Measurements from ENCODE around the gene IRF2.

Gene IRF2

GRCh38 chr4:184404047-184404446 lies 70.3 kb downstream of the IRF2 start:
- DNase-seq, result no peak

DNA sequence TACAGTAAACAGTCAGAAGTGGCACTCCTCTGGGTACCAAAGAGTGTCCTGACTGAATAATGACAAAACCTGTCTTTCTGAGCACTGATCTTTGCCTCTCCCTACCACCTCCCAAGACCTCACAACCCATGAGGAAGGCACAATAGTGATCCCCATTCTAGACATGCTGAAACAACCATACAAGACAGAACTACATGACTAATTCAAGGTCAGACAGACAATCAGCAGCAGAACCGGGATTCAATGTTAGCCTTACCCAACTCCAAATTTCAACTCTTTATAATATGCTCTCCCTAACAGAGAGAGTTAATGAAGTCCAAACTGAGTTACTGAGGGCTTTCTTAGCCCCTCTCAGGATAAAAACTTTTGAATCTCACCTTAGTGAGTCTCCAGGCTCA lies 71.0 kb downstream of the IRF2 start:
- DNase-seq, result no peak

DNA sequence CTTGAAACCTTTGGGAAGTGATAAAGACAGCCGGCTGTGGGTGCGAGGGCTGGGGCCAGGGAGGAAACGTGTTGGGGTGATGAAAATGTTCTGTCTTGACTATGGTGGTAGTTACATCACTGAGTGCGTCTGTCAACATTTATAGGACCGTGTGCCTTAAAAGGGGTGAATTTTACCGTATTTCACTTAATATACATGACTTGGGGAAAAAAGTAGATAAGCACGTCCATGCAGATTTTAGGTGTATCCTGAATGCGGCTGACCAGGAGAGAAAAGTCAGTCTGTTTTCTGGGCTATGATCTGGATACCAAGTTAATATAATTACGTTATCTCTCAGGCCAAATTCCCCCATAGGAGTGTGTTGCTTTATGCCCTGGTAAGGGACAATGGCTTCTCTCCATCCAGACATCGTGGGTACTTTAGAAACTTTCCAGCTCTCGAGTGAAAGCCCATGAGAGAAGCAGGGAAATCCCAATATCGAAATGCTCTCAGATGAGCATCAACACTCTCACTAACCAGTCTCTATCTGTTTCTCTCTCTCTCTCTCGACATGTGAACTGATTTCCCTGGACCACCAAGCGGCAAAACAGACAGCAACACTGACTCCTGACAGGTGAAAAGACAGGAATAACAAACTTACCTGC lies 71.5 kb downstream of the IRF2 start:
- no peak for DNase-seq

DNA sequence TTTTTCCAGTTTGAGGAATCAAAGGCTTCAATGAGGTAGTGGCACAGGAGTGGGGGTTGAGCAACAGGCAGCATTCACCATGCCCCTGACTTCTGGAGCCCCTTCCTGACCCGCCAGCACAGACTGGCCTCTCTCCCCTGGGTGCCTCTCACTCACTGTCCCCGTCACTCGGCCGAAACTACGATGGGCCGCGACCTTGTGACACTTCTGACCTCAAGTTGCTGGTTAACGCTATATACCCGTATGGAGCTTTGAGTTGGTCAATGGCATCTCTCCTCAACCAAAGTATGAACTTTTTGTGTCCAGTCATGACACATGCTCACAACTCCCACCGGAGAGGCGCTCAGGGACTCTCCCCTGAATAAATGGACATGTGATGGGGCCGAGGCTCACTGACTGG lies 72.1 kb downstream of the IRF2 start:
- no peak for DNase-seq

- no peak for DNase-seq
Measured at GRCh38 chr4:184401397-184402171, 72.8 kb downstream of the IRF2 start.

DNA sequence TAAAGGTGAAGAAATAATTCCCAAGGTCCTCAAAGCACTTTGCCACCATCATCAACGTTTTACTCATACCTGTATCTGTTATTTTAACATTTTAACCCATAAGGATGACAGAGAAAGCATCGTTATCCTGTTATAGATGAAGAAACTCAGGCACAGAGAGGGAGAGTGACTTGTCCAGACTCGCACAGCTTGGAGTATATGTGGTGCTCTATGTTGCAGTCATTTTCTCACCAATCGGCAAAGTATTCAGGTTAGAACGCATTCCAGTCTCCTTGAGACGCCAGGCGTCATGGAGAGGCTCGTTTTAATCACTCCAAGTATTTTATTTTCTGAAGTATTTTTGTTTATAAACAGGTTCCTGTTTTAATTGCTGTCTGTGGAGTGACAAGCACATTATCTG lies 73.5 kb downstream of the IRF2 start:
- DNase-seq, result no peak

DNA sequence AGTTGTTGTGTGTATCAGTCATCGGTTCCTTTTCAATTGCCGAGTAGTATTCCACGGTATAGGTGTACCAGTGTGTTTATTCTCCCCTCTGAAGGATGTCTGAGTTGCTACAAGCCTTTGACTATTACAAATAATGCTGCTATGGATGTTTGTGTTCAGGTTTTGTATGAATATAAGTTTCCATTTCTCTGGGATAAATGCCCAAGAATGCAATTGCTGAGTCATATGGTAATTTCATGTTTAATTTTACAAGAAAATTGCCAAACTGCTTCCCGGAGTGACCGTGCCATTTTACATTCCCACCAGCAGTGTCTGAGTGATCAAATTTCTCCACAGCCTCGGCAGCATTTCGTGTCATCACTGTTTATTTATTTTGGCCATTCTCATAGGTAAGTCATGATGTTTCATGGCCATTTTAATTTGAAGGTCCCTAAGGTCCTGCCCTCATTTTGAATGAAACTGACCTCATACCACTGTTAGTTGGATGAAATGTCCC lies 73.9 kb downstream of the IRF2 start:
- no peak for DNase-seq

- no peak for DNase-seq
Measured at GRCh38 chr4:184399512-184399908, 74.8 kb downstream of the IRF2 start.

GRCh38 chr4:184398741-184399511 lies 75.4 kb downstream of the IRF2 start:
- DNase-seq, result no peak

GRCh38 chr4:184397516-184398163 lies 76.7 kb downstream of the IRF2 start:
- DNase-seq, result no peak

DNA sequence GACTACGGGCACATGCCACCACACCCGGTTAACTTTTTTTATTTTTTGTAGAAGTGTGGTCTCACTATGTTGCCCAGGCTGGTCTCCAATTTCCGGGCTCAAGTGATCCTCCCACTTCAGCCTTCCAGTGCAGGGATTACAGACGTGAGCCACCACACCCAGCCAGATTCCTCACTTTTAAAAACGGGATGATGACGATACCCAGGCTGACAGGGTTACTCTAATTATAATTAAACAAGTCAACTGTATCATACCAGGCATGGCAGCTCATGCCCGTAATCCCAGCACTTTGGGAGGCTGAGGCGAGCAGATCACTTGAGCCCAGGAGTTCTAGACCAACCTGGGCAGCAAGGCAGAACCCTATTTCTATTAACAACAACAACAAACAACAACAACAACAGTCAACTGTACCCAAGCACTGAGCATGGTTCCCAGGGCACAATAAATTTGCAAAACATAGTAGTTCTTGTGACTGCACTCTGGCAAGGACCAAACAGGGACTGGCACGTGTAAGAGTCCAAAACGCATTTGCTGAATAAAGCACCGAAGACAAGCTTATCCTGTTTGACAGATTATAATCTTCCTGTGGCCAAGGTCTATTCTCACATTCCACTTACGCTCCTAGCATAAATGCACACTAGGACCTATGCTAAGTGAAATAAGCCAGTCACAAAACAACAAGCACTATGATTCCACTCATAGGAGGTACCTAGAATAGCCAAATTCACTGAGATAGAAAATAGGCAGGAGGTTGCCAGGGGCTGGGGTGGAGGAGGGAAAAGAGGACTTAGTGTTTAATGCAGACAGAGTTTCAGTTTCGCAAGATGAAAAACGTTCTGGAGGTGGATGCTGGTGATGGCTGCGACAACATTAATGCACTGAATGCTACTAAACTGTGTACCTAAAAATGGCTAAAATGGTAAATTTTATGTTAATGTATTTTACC lies 77.5 kb downstream of the IRF2 start:
- no peak for DNase-seq

- DNase-seq, result no peak
Measured at GRCh38 chr4:184395971-184396391, 78.4 kb downstream of the IRF2 start.

DNA sequence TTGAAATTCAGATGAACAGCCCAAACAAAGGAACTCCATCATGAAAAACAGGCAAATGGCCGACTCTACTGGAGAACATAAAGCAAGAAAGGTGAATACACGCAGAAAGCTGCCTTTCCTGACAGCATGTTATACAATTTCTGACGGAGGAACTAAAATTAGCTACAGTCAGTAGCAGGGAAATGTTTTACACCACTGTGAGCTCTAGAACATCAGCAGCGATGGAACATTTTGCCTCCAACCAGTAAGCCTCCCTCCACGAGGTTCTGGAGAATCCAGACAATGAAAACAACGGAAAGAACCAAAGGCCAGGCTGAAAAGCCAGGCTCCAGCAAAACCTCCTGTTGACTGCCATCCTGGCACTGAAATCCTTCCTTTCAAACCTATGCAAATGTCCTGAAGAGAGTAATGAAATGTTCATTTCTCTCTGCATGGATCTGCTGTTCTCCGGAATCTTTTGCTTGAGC lies 78.9 kb downstream of the IRF2 start:
- no peak for DNase-seq

GRCh38 chr4:184392748-184393559 lies 81.4 kb downstream of the IRF2 start:
- no peak for DNase-seq

- DNase-seq, result no peak
Measured at GRCh38 chr4:184392316-184392715, 82.0 kb downstream of the IRF2 start.

- no peak for DNase-seq
Measured at GRCh38 chr4:184389978-184390900, 84.1 kb downstream of the IRF2 start.

DNA sequence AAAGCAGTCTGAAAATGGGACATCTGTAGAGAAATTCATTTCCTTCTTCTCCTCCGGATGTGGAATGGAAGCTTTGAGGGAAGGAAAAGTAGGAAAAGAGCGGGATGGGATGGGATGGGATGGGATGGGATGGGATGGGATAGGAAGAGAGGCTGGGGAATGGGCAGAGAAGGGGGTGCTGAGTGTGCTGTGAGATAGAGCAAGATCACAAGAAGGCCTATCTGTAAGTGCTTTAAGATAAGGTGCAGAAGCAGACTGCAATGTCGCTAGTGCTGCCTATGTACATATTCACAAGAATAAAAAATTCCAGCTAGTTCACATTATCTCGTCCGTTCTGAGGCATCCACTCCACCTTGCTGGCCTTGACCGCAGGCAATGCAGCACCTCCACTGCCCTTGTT lies 86.2 kb downstream of the IRF2 start:
- DNase-seq, result no peak

GRCh38 chr4:184387351-184387750 lies 87.0 kb downstream of the IRF2 start:
- no peak for DNase-seq

- DNase-seq, result no peak
Measured at GRCh38 chr4:184386271-184386781, 88.0 kb downstream of the IRF2 start.
